ENCODE measurements around the gene OR51G1.

DNA sequence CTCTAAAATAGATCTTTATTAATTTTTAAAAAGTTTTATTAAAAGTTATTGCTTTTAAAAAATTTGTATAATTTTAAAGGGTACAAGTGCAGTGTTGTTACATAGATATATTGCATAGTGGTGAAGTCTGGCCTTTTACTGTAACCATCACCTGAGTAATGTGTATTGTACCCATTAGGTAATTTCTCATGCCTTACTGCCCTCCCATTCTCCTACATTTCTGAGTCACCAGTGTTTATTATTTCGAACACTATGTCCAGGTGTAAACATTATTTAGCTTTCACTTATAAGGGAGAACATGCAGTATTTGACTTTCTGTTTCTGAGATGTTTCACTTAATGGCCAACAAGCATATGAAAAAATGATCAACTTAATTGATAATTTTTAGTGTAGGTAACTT lies 2.3 kb downstream of the OR51G1 start:
- TF ChIP-seq YY1 (IDR thresholded peaks at IDR 0.05; ENCODE audit: low read depth, low read length) (no peak), NRF1 (conservative IDR thresholded peaks at IDR 0.05; ENCODE audit: low read depth, low read length) (no peak), CREB1 (IDR thresholded peaks at IDR 0.05; ENCODE audit: low read depth) (no peak), POLR2A (IDR thresholded peaks at IDR 0.05; ENCODE audit: low read depth, low read length) (no peak), TCF7 (IDR thresholded peaks at IDR 0.05; ENCODE audit: borderline replicate concordance) (no peak)
- TF ChIP-seq, protein P1, sequence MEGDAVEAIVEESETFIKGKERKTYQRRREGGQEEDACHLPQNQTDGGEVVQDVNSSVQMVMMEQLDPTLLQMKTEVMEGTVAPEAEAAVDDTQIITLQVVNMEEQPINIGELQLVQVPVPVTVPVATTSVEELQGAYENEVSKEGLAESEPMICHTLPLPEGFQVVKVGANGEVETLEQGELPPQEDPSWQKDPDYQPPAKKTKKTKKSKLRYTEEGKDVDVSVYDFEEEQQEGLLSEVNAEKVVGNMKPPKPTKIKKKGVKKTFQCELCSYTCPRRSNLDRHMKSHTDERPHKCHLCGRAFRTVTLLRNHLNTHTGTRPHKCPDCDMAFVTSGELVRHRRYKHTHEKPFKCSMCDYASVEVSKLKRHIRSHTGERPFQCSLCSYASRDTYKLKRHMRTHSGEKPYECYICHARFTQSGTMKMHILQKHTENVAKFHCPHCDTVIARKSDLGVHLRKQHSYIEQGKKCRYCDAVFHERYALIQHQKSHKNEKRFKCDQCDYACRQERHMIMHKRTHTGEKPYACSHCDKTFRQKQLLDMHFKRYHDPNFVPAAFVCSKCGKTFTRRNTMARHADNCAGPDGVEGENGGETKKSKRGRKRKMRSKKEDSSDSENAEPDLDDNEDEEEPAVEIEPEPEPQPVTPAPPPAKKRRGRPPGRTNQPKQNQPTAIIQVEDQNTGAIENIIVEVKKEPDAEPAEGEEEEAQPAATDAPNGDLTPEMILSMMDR (IDR thresholded peaks at IDR 0.05 in 2 of 3, conservative IDR thresholded peaks at IDR 0.05 in 1 of 3; ENCODE audit: control insufficient read depth in 2 of 3, extremely low read depth in 1 of 3, insufficient read depth in 1 of 3, low read depth in 3 of 3, low read length in 3 of 3) = no peak

All from GM12878 (cell line).